ENCODE results near the gene PKN2. TPM values are rescaled to one million over a fixed set of nuclear protein-coding genes. Genes with fewer than 3 reads are reported as not detected.
A peak's percentile ranks its signal among the peaks of the same experiment; 100 is the strongest.

Gene PKN2
- polyA plus RNA-seq, 3 donors = 6.9 to 23.0 (median 8.7) TPM

GRCh38 chr1:88787023-88787903 is 103.2 kb downstream of the PKN2 start:
- Histone ChIP-seq H3K27me3 (ENCODE audit: control insufficient read depth in 2 of 2, insufficient read depth in 2 of 2, low read length in 2 of 2) (no peaks in the 10 kb centered on the region), H3K27ac (ENCODE audit: low read depth in 1 of 2, low read length in 2 of 2) (no peak overlapping the region), H3K4me3 (replicated peaks in 1 of 3; ENCODE audit: low read depth in 2 of 3, low read length in 3 of 3) (no peak overlapping the region), H3K9me3 (replicated peaks in 1 of 2; ENCODE audit: control insufficient read depth in 1 of 2, insufficient read depth in 1 of 2, low read length in 2 of 2) (no peaks in the 10 kb centered on the region), H3K4me1 (ENCODE audit: control insufficient read depth in 1 of 2, insufficient read depth in 2 of 2, low read length in 2 of 2) (no peaks in the 10 kb centered on the region), H3K36me3 (replicated peaks in 1 of 2; ENCODE audit: control insufficient read depth in 1 of 2, insufficient read depth in 2 of 2, low read length in 2 of 2) (peaks cover 72 to 95% of the 10 kb centered on the region in 2 donors), H4K20me1 (ENCODE audit: insufficient read depth, low read length) (peaks cover 10% of the 10 kb centered on the region), H3K9ac (ENCODE audit: insufficient read depth, low read length, poor library complexity, severe bottlenecking) (no peak overlapping the region), H2AFZ (ENCODE audit: insufficient read depth, low read depth, low read length, poor library complexity, severe bottlenecking) (no peak overlapping the region), H3K79me2 (ENCODE audit: insufficient read depth, low read length) (no peaks in the 10 kb centered on the region), H3K4me2 (replicated peaks; ENCODE audit: extremely low read depth, low read length, poor library complexity, severe bottlenecking) (no peak overlapping the region)
- Mint-ChIP-seq H3K4me3 (no peak overlapping the region), H3K9me3 (no peaks in the 10 kb centered on the region), H3K36me3 (peaks cover 68 to 79% of the 10 kb centered on the region in 2 donors), H3K27me3 (ENCODE audit: low read depth in 3 of 3) (no peaks in the 10 kb centered on the region), H3K27ac (peak overlapping the region in 1 of 7 donors; percentile 6), H3K4me1 (no peaks in the 10 kb centered on the region)
- TF ChIP-seq CTCF (IDR thresholded peaks at IDR 0.05) = no peak
- DNase-seq = no peak
- WGBS (ENCODE audit: insufficient coverage) = 100% methylated on average over 1 of the region's 3 CpGs
- intact Hi-C loops (cut with micrococcal nuclease) = no loop called here

- WGBS (ENCODE audit: insufficient coverage) = 100% methylated on average over 2 of the region's 4 CpGs
- Histone ChIP-seq H3K9me3 (replicated peaks in 1 of 2; ENCODE audit: control insufficient read depth in 1 of 2, insufficient read depth in 1 of 2, low read length in 2 of 2) (no peaks in the 10 kb centered on the region), H3K36me3 (replicated peaks in 1 of 2; ENCODE audit: control insufficient read depth in 1 of 2, insufficient read depth in 2 of 2, low read length in 2 of 2) (peaks cover 78 to 98% of the 10 kb centered on the region in 2 donors), H3K4me3 (replicated peaks in 1 of 3; ENCODE audit: low read depth in 2 of 3, low read length in 3 of 3) (no peak overlapping the region), H3K27ac (ENCODE audit: low read depth in 1 of 2, low read length in 2 of 2) (no peak overlapping the region), H4K20me1 (ENCODE audit: insufficient read depth, low read length) (peaks cover 10% of the 10 kb centered on the region), H3K27me3 (ENCODE audit: control insufficient read depth in 2 of 2, insufficient read depth in 2 of 2, low read length in 2 of 2) (no peaks in the 10 kb centered on the region), H3K79me2 (ENCODE audit: insufficient read depth, low read length) (no peaks in the 10 kb centered on the region), H3K4me2 (replicated peaks; ENCODE audit: extremely low read depth, low read length, poor library complexity, severe bottlenecking) (no peak overlapping the region), H3K4me1 (ENCODE audit: control insufficient read depth in 1 of 2, insufficient read depth in 2 of 2, low read length in 2 of 2) (no peaks in the 10 kb centered on the region), H3K9ac (ENCODE audit: insufficient read depth, low read length, poor library complexity, severe bottlenecking) (no peak overlapping the region), H2AFZ (ENCODE audit: insufficient read depth, low read depth, low read length, poor library complexity, severe bottlenecking) (no peak overlapping the region)
- intact Hi-C loops (cut with micrococcal nuclease) = no loop called here
- H3K9me3 Mint-ChIP-seq = no peaks in the 10 kb centered on the region
- no peaks in the 10 kb centered on the region for H3K4me1 Mint-ChIP-seq
- TF ChIP-seq CTCF (IDR thresholded peaks at IDR 0.05) = no peak
- DNase-seq = no peak
- no peak overlapping the region for H3K4me3 Mint-ChIP-seq
- peak overlapping the region in 2 of 7 donors; percentile 2 to 39 for H3K27ac Mint-ChIP-seq
- H3K36me3 Mint-ChIP-seq = peaks cover 68 to 84% of the 10 kb centered on the region in 2 donors
- no peaks in the 10 kb centered on the region for H3K27me3 Mint-ChIP-seq (ENCODE audit: low read depth in 3 of 3)
These were observed 107.1 kb downstream of the PKN2 start for GRCh38 chr1:88791192-88791591.

Measured in CD14-positive monocyte (primary cell).